ENCODE measurements around the gene CHRM2. TPM values are rescaled to one million over a fixed set of nuclear protein-coding genes. Genes with fewer than 3 reads are reported as not detected.
"Not testable (repeated sequence)": the region's sequence is repeated elsewhere in the genome, so short reads cannot be mapped to it uniquely, and the experiment has no call there.

The CHRM2 gene
- 0.06 TPM in 1 of 2 replicates, not detected in the other for total RNA-seq

DNA sequence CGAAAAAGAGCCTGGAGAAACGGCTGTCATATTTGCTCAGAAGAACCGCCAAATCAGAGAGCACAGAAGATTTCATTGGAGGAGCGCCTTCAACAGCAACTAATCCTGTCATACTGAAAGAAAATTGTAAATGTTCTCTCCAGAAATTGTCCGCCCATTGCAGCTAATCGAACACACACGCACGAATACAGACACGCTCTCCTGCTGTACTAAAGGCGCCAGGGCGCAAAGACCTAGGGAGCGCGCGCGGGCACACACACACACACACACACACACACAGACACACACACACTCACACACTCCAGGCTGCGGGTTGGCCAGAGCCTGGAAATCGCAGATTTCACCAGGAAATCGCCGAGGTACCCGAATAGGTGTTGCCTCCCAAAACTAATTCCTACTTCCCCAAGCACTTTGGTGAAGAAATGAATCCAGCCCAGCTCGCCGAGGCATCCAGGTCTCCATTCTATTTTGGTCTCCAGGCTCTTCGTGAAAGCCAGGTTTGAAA, at the start of gene CHRM2:
CHRM2 (plus strand) TSS at position 157 of the 505 bp plus-strand sequence. CDS start 146,214 bp downstream, outside the sequence.
- TF ChIP-seq, protein P1, sequence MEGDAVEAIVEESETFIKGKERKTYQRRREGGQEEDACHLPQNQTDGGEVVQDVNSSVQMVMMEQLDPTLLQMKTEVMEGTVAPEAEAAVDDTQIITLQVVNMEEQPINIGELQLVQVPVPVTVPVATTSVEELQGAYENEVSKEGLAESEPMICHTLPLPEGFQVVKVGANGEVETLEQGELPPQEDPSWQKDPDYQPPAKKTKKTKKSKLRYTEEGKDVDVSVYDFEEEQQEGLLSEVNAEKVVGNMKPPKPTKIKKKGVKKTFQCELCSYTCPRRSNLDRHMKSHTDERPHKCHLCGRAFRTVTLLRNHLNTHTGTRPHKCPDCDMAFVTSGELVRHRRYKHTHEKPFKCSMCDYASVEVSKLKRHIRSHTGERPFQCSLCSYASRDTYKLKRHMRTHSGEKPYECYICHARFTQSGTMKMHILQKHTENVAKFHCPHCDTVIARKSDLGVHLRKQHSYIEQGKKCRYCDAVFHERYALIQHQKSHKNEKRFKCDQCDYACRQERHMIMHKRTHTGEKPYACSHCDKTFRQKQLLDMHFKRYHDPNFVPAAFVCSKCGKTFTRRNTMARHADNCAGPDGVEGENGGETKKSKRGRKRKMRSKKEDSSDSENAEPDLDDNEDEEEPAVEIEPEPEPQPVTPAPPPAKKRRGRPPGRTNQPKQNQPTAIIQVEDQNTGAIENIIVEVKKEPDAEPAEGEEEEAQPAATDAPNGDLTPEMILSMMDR (conservative IDR thresholded peaks at IDR 0.05; ENCODE audit: low read depth, low read length), result no peak
- no peak for DNase-seq (ENCODE audit: low read depth)
- no peak within 1 kb of the TSS for H3K4me3 ChIP-seq (ENCODE audit: low read depth, low read length)

DNA sequence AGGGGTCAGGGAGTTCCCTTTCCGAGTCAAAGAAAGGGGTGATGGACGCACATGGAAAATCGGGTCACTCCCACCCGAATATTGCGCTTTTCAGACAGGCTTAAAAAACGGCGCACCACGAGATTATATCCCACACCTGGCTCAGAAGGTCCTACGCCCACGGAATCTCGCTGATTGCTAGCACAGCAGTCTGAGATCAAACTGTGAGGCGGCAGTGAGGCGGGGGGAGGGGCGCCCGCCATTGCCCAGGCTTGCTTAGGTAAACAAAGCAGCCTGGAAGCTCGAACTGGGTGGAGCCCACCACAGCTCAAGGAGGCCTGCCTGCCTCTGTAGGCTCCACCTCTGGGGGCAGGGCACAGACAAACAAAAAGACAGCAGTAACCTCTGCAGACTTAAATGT, 37.1 kb upstream of the CHRM2 start:
- H3K4me3 ChIP-seq (ENCODE audit: low read depth, low read length); DNase-seq (ENCODE audit: low read depth): not testable (repeated sequence)

DNA sequence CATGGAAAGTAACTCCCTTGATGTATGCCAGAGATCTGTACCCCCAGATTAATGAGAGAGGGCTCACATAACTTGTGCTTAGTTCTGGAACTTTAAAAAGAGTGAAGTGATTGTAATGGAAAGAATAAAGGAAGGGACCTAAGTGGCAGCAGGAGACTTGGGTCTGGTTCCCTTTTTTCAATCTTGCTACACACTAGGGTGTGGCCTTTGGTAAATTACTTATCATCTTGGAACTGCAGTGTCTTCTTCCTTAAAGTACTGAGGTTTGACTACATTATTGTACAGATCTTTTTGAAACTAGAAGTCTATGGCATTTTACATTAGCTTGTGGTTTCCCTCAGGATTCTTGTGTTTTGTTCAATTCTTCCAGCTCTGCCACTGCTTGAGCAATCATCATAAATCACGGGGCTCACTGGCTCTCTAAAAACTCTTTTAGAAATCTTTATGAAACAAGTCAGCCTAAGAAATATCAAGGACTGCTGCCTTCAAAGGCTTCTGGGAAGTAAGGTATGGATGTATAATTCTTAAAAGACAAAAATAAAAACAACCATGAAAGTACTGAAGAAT, 22.5 kb upstream of the CHRM2 start:
- DNase-seq (ENCODE audit: low read depth), result no peak
- TF ChIP-seq, protein P1 (conservative IDR thresholded peaks at IDR 0.05; ENCODE audit: low read depth, low read length), result no peak
- H3K4me3 ChIP-seq (ENCODE audit: low read depth, low read length), result no peak overlapping the region

- DNase-seq (ENCODE audit: low read depth), result no peak
- no peak overlapping the region for H3K4me3 ChIP-seq (ENCODE audit: low read depth, low read length)
- TF ChIP-seq, protein P1 (conservative IDR thresholded peaks at IDR 0.05; ENCODE audit: low read depth, low read length), result no peak
These were observed 20.6 kb upstream of the CHRM2 start for GRCh38 chr7:136847858-136848257.

DNA sequence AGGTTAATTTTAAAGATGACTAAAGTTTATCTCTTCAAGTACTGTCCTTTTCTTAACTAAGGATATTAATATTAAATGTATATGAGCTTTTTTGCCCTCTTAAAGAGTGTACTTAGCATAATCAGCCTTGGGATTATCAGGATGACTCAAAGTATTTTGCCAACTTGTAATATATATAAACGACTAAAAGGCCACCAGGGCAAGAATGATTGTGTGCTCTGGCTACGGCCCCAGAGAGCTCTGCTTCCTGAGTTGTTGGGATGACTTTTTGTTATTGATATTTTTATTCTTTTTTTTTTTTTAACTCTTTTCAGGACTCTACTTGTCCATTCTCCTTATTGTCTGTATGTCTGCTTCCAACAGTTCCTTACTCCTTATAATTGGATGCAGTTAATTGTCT, 14.8 kb upstream of the CHRM2 start:
- no peak overlapping the region for H3K4me3 ChIP-seq (ENCODE audit: low read depth, low read length)
- TF ChIP-seq, protein P1 (conservative IDR thresholded peaks at IDR 0.05; ENCODE audit: low read depth, low read length), result no peak
- DNase-seq (ENCODE audit: low read depth), result no peak

GRCh38 chr7:136857573-136857972, 10.9 kb upstream of the CHRM2 start:
- no peak for DNase-seq (ENCODE audit: low read depth)
- H3K4me3 ChIP-seq (ENCODE audit: low read depth, low read length), result no peak overlapping the region
- TF ChIP-seq, protein P1 (conservative IDR thresholded peaks at IDR 0.05; ENCODE audit: low read depth, low read length), result no peak

DNA sequence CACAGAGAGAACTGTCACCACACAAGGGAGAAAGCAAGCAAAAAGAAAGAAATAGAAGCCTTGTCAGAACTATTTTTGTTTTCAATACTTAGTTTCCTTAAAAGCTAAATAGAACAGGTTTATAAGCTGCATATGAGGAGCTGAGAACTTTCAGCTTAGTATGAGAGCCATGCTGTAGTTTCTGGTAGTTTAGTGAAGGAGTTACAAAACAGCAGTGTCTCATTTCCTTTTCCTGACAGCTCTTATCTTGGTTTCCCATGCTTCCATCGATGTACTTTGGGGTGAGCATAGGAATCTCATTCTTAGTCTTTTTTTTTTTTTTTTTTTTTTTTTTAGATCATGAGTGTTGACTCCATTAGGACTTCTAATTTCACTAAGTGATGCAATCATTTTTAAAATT, 8.6 kb upstream of the CHRM2 start:
- DNase-seq (ENCODE audit: low read depth), result no peak
- TF ChIP-seq, protein P1 (conservative IDR thresholded peaks at IDR 0.05; ENCODE audit: low read depth, low read length), result no peak
- no peak overlapping the region for H3K4me3 ChIP-seq (ENCODE audit: low read depth, low read length)
